Heart right ventricle (tissue), 16 donors: Measurements from ENCODE around the gene GAL3ST2. TPM values are rescaled to one million over a fixed set of nuclear protein-coding genes. Genes with fewer than 3 reads are reported as not detected.

Source experiments
- ATAC-seq, 8 donors: fragments of 200-7000 bp; cut with Tn5 transposase; one replicate each; pipeline ENCODE4 v1.9.1; 2020; ENCODE audit warnings: mild to moderate bottlenecking in 8 of 8, moderate library complexity in 8 of 8, moderate number of reproducible peaks in 1 of 8
- DNase-seq, 2 donors: peaks; one replicate each; pipeline ENCODE4 v3.0.0-alpha.2; 2020
- H3K27ac ChIP-seq, 10 donors: fragments of 200-600 bp; sonication (generic) in 2 of 10; one replicate each; pipeline versions ENCODE4 v1.5.0 to v1.8.0; 2020 to 2022; ENCODE audit warnings: mild to moderate bottlenecking in 3 of 10
- H3K27me3 ChIP-seq, 7 donors: fragments of 200-600 bp; one replicate each; pipeline ENCODE4 v1.8.0; 2021 to 2022; ENCODE audit warnings: mild to moderate bottlenecking in 2 of 7
- H3K36me3 ChIP-seq, 9 donors: fragments of 200-600 bp; sonication (generic) in 1 of 9; one replicate each; pipeline versions ENCODE4 v1.5.0 to v1.8.0; 2020 to 2022; ENCODE audit warnings: mild to moderate bottlenecking in 2 of 9
- H3K4me1 ChIP-seq, 9 donors: fragments of 200-600 bp; sonication (generic) in 1 of 9; one replicate each; pipeline versions ENCODE4 v1.5.0 to v1.8.0; 2020 to 2022; ENCODE audit warnings: mild to moderate bottlenecking in 4 of 9
- H3K4me3 ChIP-seq, 10 donors: fragments of 200-600 bp; sonication (generic) in 2 of 10; one replicate each; pipeline versions ENCODE4 v1.5.0 to v1.8.0; 2020 to 2022; ENCODE audit warnings: mild to moderate bottlenecking in 7 of 10, moderate library complexity in 2 of 10
- H3K9me3 ChIP-seq, 11 donors: fragments of 200-600 bp in 10 of 11; sonication (generic) in 2 of 11; one replicate each; pipeline versions ENCODE4 v1.5.0 to v1.8.0; 2013 to 2022; ENCODE audit warnings: mild to moderate bottlenecking in 2 of 11, control low read depth in 1 of 11, moderate library complexity in 1 of 11
- CTCF ChIP-seq, 9 donors: fragments of 200-600 bp; sonication (generic) in 2 of 9; IDR thresholded peaks; one replicate each; pipeline versions ENCODE4 v1.5.0 to v1.8.0; 2021 to 2022; ENCODE audit warnings: antibody characterized with exemption in 9 of 9, mild to moderate bottlenecking in 5 of 9, moderate library complexity in 1 of 9
- WGBS, 2 donors: extraction: QIAGEN DNeasy Blood & Tissue Kit; methylation state at CpG; one replicate each; pipeline ENCODE4 v1.1.7; 2013; ENCODE audit warnings: inconsistent platforms in 1 of 2; 5-methylcytosine and 5-hydroxymethylcytosine counted together
- intact Hi-C, 10 donors: fragments of 100-400 bp; cut with DNase I; formaldehyde crosslinking; loops; one replicate each; pipeline versions ENCODE4 v1.11.1 to v1.14.2; 2022
- polyA plus RNA-seq, 2 donors: library from polyadenylated mRNA; stranded (reverse); fragments of 200-250 nt; gene quantifications; one replicate each; pipeline ENCODE4 v1.2.3, GENCODE V29; 2013
- total RNA-seq, 10 donors: library from RNA; stranded (reverse); fragmentation: NEBNext Ultra II Directional in 3 of 10; extraction: Animal tissue kit (Norgen Biotek cat#: 25700) in 3 of 10; gene quantifications; one replicate each; pipeline versions ENCODE4 v1.2.1 to v1.2.4, GENCODE V29; 2021 to 2023
- donor health status: Arrhythmogenic right ventricular cardiomyopathy.
- donor health status: ischemic (EF 13 %, LVEDD 7.1; RV severe dilation, severe dysfunction).
- donor health status: healthy with polysubstance abuse.
- donor health status: DM: no; HTN: yes; CAD: no.
- donor health status: DM: no; HTN: no; CAD: no.
- donor health status: ischemic (EF 25% LVEDD 6.9; RV normal size, moderate dysfunction).
- donor health status: ischemic (EF 25% LVEDD 5.7; RV mildly dilated, moderate dysfunction).
- donor health status: healthy.
- donor health status: DM: yes; HTN: yes; CAD: no.
- donor health status: Ischemic cardiomyopathy.
- donor health status: ischemic (EF 35%, LVEDD 5.7; RV mildly dilated, moderate dysfunction).
- donor health status: nonischemic (EF 11% LVEDD 7.7; RV severe dilation, severe dysfunction).
- donor health status: DM: yes; HTN: yes; CAD: no.
- donor health status: PGD.
- donor health status: ischemic (EF 29% LVEDD 5.4; RV normal size, mild dysfunction).
- donor health status: nonischemic (EF 23%, LVEDD 6.1; RV moderate dilation, normal function).

GAL3ST2 gene
- total and polyA plus RNA-seq, 12 donors: 0.19 to 0.28 (median 0.23) TPM; not detected in 9

GRCh38 chr2:241748468-241749256 lies 28.0 kb upstream of the GAL3ST2 start:
- WGBS, 2 donors: 92 to 96% methylated on average over 32 of the region's 32 CpGs
- H3K9me3 ChIP-seq: peaks cover 0 to 6% (median 0%) of the 10 kb centered on the region in 11 donors
- no peak overlapping the region for H3K27ac ChIP-seq
- DNase-seq (no peak), ATAC-seq (no peak)
- intact Hi-C loops: no loop called here
- peaks cover 0 to 66% (median 14%) of the 10 kb centered on the region in 9 donors for H3K36me3 ChIP-seq
- peaks cover 0 to 17% (median 5%) of the 10 kb centered on the region in 9 donors for H3K4me1 ChIP-seq
- no peak overlapping the region for H3K4me3 ChIP-seq
- H3K27me3 ChIP-seq: no peaks in the 10 kb centered on the region
- no peak for TF ChIP-seq CTCF (IDR thresholded peaks at IDR 0.05)

- peak overlapping the region in 2 of 10 donors; percentile 5 to 51 for H3K27ac ChIP-seq
- TF ChIP-seq CTCF (IDR thresholded peaks at IDR 0.05): no peak
- DNase-seq: no peak
- peaks cover 0 to 6% (median 0%) of the 10 kb centered on the region in 11 donors for H3K9me3 ChIP-seq
- intact Hi-C loops: no loop called here
- H3K4me3 ChIP-seq: no peak overlapping the region
- H3K4me1 ChIP-seq: peaks cover 0 to 17% (median 5%) of the 10 kb centered on the region in 9 donors
- WGBS, 2 donors: 56 to 60% methylated on average over 22 of the region's 22 CpGs
- no peaks in the 10 kb centered on the region for H3K27me3 ChIP-seq
- peak in 3 of 8 donors; percentile 7 to 43 (median 26) for ATAC-seq
- peaks cover 0 to 63% (median 14%) of the 10 kb centered on the region in 9 donors for H3K36me3 ChIP-seq
Measured at GRCh38 chr2:241750076-241750840, 26.4 kb upstream of the GAL3ST2 start.

- WGBS, 2 donors: 84 to 95% methylated on average over 15 of the region's 15 CpGs
- no peak for ATAC-seq
- Histone ChIP-seq H3K4me1 (peaks cover 0 to 17% (median 5%) of the 10 kb centered on the region in 9 donors), H3K27ac (no peak overlapping the region), H3K9me3 (peaks cover 0 to 6% (median 0%) of the 10 kb centered on the region in 11 donors), H3K36me3 (peaks cover 0 to 62% (median 14%) of the 10 kb centered on the region in 9 donors), H3K4me3 (no peak overlapping the region), H3K27me3 (no peaks in the 10 kb centered on the region)
- DNase-seq: no peak
- intact Hi-C loops: no loop called here
- TF ChIP-seq CTCF (IDR thresholded peaks at IDR 0.05): no peak
Measured at GRCh38 chr2:241751152-241751551, 25.5 kb upstream of the GAL3ST2 start.

GRCh38 chr2:241751776-241752175 lies 24.8 kb upstream of the GAL3ST2 start:
- H3K27ac ChIP-seq: no peak overlapping the region
- no peak for ATAC-seq
- H3K9me3 ChIP-seq: peaks cover 0 to 5% (median 0%) of the 10 kb centered on the region in 11 donors
- H3K27me3 ChIP-seq: no peaks in the 10 kb centered on the region
- no peak for TF ChIP-seq CTCF (IDR thresholded peaks at IDR 0.05)
- H3K36me3 ChIP-seq: peaks cover 0 to 63% (median 14%) of the 10 kb centered on the region in 9 donors
- no peak overlapping the region for H3K4me3 ChIP-seq
- intact Hi-C loops: no loop called here
- WGBS, 2 donors: 93 to 96% methylated on average over 18 of the region's 18 CpGs
- DNase-seq: no peak
- H3K4me1 ChIP-seq: peaks cover 0 to 17% (median 5%) of the 10 kb centered on the region in 9 donors
